ENCODE measurements around the gene ACVR1B. TPM values are rescaled to one million over a fixed set of nuclear protein-coding genes. Genes with fewer than 3 reads are reported as not detected.

Gene ACVR1B
- 3.8 and 6.1 TPM in 2 replicates for total RNA-seq (2014; rRNA removed; shearing (Covaris generic))

DNA sequence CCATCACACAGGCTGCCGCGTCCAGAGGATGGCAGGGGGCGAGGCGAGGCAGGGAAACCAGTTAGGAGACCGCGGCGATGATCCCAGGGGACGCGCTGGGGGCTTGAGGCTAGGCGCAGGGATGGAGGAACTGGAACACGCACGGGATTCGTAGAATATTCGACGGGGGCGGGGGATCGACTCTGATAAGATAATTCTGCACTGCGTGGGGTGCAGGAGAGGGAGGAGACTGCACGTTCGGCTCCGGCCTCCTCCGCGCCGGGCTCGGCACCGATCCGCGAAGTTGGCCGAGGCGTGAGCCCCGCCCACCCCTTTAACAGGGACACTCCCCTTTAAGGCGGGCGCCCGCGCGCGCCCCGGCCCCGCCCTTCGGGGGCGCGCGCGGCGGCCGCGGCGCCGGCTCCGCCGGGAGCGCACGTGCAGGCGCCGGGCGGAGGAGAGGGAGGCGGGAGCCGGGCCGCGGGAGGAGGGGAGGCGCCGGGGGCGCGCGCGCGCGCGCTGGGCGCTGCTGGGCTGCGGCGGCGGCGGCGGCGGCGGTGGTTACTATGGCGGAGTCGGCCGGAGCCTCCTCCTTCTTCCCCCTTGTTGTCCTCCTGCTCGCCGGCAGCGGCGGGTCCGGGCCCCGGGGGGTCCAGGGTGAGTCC lies at the start of gene ACVR1B:
Gene ACVR1B, plus strand, starts transcription at position 501 of the 644 bp plus-strand sequence. Its CDS starts 45 bp downstream, at position 546.
- peak; percentile 69 for DNase-seq (ENCODE audit: low spot score)

GRCh38 chr12:51901881-51902280 lies 49.6 kb upstream of the ACVR1B start:
- no peak for DNase-seq (ENCODE audit: low spot score)

DNA sequence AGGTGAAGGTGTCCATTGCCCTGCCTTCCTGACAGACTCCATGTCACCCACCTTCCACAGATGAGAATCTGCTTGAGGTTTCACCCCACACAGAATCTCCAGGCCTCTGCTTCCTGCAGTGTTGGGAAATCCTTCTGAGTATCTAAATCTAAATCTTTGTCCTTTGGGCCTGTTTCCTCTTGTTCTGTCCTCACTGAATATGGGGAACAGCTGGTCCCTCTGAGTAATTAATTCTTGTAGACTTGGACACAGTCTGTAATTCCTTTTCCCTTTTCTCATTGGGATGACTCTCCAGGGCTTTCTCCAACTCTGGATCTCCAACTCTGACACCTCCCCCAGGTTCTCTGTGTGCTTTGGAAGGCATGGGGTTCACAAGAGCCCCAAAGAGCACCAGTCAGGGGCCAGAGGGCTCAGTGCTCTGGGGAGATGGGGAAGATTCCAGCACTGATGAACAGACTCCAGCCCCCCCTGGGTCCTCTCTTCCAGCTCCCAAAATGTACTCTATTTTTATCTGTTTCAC lies 46.5 kb upstream of the ACVR1B start:
- DNase-seq (ENCODE audit: low spot score) = no peak

DNA sequence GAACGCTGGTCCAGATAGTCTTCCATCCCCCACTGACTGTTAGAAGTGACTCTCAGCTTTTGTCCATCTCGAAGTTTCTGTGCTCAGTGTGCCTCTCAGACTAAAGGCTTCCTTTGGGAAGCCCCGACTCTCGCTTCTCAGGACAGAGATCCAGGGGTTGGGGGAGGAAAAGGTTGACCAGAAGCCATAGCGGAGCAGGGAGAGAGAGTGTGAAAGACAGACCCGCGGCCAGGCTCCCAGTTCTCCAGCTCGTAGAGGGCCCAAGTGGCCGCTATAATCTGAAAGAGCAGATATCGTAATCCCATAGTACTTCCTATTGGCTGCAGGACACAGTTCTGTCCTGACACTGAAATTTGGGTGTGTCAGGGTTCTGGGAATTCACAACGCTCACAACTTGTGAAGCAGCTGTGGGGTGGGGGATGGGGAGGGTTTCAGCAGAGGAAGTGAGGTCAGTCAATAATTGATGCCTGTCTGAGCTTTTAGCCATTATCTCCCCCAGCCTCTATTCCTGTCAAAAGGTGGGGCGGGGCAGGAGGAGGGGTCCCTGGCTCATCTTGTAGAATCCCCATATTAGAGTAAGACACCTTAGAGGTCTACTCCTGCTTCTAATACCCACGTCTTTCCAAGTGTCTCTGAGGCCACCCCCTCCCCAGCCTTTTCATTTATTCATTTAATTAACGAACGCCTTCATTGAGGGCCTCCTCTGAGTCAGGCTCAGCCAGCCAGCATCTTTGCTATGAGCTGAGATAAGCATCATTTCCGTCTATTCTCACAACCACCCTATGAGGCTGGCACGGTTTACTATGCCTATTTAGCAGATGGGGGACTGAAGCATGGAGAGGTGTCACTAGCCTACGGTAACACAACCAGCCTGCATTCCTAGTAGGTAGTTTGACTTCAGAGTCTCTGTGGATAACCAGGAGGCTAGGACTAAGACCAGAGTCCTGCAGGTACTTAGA lies 45.7 kb upstream of the ACVR1B start:
- DNase-seq (ENCODE audit: low spot score) = no peak

- no peak for DNase-seq (ENCODE audit: low spot score)
These were observed 44.9 kb upstream of the ACVR1B start for GRCh38 chr12:51906430-51907082.

DNA sequence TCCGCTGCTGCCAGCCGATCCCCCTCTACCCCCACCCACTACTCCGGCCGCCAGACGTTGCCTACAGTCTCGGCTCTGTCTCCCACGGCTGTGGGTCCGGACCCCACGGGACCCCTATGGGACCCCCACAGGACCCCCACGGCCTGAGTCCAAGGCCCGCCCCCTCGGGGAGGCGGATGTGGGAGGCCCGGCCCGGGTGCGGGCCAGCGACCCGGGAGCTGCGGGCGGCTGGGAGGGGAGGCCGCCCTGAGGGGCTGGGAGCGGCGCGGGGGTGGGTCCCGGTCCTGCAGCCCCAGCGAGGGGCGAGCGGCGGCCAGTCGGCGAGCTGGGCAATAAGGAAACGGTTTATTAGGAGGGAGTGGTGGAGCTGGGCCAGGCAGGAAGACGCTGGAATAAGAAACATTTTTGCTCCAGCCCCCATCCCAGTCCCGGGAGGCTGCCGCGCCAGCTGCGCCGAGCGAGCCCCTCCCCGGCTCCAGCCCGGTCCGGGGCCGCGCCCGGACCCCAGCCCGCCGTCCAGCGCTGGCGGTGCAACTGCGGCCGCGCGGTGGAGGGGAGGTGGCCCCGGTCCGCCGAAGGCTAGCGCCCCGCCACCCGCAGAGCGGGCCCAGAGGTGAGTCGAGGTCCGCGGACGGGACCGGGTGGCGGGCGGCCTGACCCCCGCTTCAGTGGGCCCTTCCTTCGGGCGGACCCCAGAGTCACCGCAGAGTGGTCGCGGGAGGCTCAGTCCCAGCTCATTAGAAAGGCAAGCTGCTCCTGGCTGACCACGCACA lies 44.2 kb upstream of the ACVR1B start, which contains the start of gene ACVRL1:
Gene ACVRL1, plus strand, starts transcription at position 422 of the 773 bp plus-strand sequence. CDS start 4,971 bp downstream, outside the sequence.
- no peak for DNase-seq (ENCODE audit: low spot score)

DNA sequence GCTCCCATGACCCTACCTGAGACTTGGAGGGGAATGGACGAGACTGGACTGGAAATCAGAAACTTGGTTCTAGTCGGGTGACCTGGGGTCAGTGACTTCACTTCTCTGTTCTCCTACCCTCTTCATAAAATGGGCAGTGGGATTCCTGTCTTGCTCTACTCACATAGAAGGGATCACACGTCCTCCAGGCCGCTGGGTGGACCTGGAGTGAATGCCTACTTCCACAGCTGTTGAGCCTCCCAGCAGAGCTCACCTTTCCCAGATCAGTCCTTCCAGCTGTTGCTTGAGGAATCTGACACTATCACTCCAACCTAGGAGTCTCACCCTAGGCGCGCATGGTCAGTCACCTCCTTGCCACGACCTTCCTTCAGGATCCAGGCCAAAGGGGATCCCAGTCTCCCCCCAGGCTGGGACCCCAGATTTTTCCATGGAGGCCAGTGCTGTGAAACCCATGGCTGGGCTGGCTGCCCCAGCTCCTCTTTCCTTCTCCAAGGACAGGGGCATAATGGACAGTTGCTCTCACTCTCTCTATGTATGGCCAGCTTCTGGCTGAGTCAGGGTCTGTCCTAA lies 43.6 kb upstream of the ACVR1B start:
- no peak for DNase-seq (ENCODE audit: low spot score)

- DNase-seq (ENCODE audit: low spot score) = no peak
These were observed 42.5 kb upstream of the ACVR1B start for GRCh38 chr12:51908876-51909592.

DNA sequence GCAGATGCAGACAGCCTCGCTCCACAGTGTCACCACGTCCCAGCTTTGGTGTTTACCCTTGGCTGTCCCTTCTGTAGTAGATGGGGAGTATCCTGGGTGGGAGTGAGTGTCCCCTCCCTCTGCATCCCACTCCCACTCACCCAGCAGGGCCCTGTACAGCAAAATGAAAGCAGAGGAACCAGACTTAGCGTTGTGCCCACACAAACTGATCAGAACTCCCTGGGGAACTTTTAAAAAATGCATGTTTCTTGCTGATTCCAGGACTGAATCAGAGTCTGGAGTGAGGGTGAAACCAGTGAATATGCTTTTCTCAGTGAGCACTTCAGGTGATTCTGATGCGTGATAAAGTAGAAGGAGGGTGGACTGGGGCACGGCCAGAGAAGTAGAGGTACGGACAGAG lies 41.3 kb upstream of the ACVR1B start:
- no peak for DNase-seq (ENCODE audit: low spot score)

GRCh38 chr12:51910691-51911090 lies 40.8 kb upstream of the ACVR1B start:
- DNase-seq (ENCODE audit: low spot score) = no peak

DNA sequence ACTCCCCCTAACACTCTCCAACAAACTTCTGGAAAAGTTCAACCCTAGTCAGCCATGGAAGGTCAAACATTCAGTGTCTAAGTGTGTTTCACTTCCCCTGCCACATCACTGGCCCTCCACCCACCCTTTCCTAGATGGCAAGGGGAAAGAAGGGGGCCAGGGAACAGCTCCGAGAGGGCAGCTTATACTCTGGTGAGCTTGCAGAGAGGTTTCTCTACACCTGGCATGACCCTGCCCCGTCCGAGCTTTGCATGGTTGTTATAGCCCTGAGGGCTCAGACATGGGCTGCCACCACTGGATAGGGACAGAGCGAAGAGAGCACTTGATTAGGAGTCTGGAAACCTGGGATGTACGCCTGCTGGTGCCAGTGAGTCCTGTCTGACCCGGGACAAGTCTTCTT lies 40.2 kb upstream of the ACVR1B start:
- DNase-seq (ENCODE audit: low spot score) = no peak

DNA sequence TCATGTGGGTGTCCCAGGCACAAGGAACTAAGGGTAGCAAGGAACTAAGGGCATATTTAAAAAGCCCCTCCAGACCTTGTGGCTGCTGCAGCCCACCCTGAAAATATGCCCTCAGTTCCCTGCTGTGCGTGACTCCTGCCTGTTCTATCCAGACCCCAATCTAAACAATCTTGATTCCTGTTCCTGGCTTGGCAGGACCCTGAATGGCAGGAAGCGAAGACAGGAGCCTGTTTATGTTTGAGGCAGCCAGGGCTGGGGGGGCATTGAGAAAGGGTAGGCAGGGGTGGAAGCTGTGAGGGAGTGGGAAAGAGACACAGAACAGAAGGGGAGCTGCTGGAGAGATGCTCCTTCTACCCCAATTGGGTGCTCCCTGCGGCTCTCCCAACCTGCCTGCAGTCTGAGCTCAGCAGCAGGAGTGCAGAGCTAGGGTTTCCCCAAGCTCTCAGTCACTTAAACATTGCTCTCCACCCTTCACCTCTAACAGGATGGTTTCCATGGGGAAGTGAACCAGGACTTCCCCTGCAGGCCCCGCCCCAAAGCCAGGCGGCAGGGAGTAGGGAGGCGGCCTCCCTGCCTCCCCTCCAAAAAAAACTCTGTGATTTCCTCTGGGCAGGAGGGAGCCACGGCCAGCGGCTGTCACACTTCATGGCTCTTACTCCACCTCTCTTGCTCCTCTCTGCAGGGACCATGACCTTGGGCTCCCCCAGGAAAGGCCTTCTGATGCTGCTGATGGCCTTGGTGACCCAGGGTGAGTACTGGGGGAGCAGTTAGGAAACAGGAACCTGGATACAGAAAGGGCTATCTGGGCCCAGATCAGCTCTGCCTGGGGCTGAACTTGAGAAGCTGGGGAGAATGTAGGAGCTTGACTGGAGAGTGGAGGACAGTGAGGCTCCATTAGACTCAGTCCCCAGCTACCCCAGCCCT lies 39.4 kb upstream of the ACVR1B start:
- DNase-seq (ENCODE audit: low spot score) = peak; percentile 70

DNA sequence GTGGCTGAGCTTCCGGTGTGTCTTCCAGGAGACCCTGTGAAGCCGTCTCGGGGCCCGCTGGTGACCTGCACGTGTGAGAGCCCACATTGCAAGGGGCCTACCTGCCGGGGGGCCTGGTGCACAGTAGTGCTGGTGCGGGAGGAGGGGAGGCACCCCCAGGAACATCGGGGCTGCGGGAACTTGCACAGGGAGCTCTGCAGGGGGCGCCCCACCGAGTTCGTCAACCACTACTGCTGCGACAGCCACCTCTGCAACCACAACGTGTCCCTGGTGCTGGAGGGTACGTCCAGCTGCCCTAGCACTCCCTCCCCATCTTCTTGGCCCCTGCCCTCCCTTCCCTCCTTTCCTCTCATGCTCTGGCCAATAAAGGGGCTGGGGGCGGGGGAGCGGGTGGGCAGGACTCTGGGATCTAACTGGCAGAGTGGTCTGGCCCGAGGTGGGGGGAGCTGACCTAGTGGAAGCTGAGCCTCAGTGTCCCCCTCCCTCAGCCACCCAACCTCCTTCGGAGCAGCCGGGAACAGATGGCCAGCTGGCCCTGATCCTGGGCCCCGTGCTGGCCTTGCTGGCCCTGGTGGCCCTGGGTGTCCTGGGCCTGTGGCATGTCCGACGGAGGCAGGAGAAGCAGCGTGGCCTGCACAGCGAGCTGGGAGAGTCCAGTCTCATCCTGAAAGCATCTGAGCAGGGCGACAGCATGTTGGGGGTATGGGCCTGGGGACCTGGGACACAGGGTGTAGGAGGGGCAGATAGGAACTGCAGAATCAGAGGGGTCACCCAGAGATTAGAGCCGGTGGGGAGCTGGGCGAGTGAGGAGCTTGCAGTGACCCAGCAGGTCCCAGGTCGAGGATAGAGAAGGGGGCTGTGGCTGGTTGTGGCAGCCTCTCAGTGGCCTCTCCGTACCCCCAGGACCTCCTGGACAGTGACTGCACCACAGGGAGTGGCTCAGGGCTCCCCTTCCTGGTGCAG lies 38.1 kb upstream of the ACVR1B start:
- DNase-seq (ENCODE audit: low spot score) = no peak

GRCh38 chr12:51914034-51914923 lies 37.2 kb upstream of the ACVR1B start:
- no peak for DNase-seq (ENCODE audit: low spot score)

- no peak for DNase-seq (ENCODE audit: low spot score)
These were observed 36.4 kb upstream of the ACVR1B start for GRCh38 chr12:51915003-51915625.

GRCh38 chr12:51915951-51916350 lies 35.5 kb upstream of the ACVR1B start:
- DNase-seq (ENCODE audit: low spot score) = no peak

Measured in H4 (cell line).